Measurements from ENCODE around the gene COG8.

- TF ChIP-seq CTCF (IDR thresholded peaks at IDR 0.05) (no peak), POLR2A (IDR thresholded peaks at IDR 0.05) (no peak)
Observed at GRCh38 chr16:69306031-69306430, 33.3 kb downstream of the COG8 start.
